ENCODE measurements around the gene SLC9B1.
A peak's percentile ranks its signal among the peaks of the same experiment; 100 is the strongest.

Gene SLC9B1

DNA sequence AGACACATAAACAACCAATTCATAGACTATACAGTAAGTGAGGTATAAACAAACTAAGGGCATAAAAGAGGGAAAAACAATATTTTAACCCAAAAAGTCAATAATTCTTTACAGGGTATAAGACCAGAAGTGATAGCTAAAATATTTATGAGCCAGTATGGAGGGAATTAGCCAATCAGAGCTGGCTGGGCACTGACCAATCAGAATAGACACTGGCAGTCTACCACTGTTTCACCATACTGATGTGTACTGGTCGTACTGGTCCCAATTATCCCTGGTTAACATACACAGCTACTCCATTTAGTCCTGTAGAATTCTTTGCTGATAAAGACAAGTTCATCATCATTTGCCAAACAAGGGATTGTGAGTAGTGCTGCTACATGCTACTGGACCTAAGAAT is 9.8 kb upstream of the SLC9B1 start:
- DNase-seq (ENCODE audit: low read depth): no peak
- TF ChIP-seq, protein P1, sequence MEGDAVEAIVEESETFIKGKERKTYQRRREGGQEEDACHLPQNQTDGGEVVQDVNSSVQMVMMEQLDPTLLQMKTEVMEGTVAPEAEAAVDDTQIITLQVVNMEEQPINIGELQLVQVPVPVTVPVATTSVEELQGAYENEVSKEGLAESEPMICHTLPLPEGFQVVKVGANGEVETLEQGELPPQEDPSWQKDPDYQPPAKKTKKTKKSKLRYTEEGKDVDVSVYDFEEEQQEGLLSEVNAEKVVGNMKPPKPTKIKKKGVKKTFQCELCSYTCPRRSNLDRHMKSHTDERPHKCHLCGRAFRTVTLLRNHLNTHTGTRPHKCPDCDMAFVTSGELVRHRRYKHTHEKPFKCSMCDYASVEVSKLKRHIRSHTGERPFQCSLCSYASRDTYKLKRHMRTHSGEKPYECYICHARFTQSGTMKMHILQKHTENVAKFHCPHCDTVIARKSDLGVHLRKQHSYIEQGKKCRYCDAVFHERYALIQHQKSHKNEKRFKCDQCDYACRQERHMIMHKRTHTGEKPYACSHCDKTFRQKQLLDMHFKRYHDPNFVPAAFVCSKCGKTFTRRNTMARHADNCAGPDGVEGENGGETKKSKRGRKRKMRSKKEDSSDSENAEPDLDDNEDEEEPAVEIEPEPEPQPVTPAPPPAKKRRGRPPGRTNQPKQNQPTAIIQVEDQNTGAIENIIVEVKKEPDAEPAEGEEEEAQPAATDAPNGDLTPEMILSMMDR (conservative IDR thresholded peaks at IDR 0.05; ENCODE audit: low read depth, low read length): no peak
- no peak overlapping the region for H3K4me3 ChIP-seq (ENCODE audit: low read length)

DNA sequence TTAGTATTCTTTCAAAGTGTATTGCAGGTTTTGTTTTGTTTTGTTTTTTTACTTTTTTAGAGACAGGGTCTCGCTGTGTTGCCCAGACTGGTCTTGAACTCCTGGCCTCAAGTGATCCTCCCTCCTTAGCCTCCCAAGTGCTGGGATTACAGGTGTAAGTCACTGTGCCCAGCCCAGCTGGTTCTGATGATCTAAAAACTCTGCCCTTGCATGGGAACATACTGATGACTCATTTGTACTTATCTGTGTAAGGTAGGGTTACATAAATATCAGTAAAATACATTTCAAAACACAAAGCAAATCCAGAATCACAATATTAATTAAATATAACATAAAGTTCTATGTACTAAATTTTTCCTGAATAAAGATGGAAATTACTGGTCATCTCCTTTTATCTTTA is 7.4 kb upstream of the SLC9B1 start:
- TF ChIP-seq, protein P1 (conservative IDR thresholded peaks at IDR 0.05; ENCODE audit: low read depth, low read length): no peak
- DNase-seq (ENCODE audit: low read depth): no peak
- H3K4me3 ChIP-seq (ENCODE audit: low read length): no peak overlapping the region

DNA sequence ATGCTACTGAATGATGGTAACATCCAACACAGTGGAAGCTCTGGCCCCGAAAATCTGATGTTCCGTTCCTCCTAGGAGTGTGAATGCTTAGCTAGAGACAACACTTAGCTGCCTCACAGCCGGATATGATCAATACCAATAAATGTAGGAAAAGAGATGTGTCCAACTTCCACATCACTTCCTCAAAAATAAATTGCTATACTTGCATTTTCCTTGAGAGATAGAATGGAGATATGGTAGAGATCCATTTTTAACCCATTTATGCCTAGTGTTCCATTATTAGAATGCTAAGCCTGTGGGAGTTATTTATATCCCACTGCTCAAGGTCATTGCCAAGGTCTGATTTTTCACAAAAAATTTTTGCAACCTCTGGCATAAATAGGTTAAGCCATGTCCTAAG is 5.5 kb upstream of the SLC9B1 start:
- TF ChIP-seq, protein P1 (conservative IDR thresholded peaks at IDR 0.05; ENCODE audit: low read depth, low read length): no peak
- no peak overlapping the region for H3K4me3 ChIP-seq (ENCODE audit: low read length)
- no peak for DNase-seq (ENCODE audit: low read depth)

DNA sequence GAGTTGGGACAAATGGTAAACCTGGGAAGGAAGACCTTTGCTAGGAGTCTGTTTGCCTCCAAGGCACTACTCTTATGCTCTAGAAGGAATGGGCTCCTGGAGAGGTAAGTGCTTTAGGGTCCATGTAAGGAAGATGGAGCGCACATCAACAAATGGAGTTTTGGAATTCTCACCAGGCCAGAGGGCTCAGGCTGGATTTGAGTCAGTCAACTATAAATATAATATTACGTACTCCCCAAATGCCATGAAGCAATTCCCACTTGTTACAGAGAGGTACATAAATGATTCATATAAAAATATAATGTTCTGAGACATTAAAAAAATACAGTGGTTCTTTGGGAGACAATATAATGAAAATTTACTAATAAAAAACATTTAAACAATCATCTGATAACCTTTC is 1.6 kb upstream of the SLC9B1 start:
- no peak for DNase-seq (ENCODE audit: low read depth)
- TF ChIP-seq, protein P1 (conservative IDR thresholded peaks at IDR 0.05; ENCODE audit: low read depth, low read length): no peak
- no peak overlapping the region for H3K4me3 ChIP-seq (ENCODE audit: low read length)

DNA sequence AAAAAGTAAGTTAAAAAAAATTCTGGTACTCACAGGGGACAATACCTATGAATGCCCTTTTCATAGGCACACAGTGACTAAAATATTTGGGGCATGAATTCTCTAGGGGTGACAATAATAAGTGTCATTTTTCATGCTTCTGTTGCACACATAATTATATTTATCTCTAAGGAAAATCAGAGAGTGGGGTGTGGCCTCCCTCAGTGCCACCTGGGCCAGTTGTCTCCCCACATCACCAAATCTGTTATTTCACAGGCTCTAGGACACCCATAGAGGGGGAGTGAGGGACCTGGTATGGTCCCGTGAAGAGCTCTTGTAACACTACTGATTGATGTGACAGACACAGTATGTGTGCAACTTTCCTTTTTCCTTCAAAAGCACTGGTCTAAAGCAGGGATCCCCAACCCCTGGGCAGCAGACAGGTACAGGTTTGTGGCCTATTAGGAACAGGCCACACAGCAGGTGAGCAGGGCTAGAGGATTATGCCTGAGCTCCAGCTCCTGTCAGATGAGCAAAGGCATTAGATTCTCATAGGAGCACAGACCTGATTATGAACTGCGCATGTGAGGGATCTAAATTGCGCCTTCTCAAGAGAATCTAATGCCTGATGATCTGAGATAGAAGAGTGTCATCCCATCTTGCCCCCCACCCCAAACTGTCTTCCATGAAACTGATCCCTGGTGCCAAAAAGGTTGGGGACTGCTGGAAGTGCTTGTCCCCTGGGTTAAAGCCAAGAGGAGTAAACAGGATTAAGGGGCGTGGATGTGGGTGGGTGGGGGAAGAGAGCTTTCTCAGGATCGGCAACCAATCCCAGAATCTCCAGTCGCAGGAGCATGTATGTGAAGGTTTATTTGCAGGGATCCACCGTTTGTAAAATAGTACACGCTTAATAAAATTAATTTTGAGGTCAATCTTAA is 856 bp downstream of the SLC9B1 start:
- DNase-seq (ENCODE audit: low read depth): no peak
- TF ChIP-seq, protein P1 (conservative IDR thresholded peaks at IDR 0.05; ENCODE audit: low read depth, low read length): no peak
- peak overlapping the region; percentile 69 for H3K4me3 ChIP-seq (ENCODE audit: low read length)

DNA sequence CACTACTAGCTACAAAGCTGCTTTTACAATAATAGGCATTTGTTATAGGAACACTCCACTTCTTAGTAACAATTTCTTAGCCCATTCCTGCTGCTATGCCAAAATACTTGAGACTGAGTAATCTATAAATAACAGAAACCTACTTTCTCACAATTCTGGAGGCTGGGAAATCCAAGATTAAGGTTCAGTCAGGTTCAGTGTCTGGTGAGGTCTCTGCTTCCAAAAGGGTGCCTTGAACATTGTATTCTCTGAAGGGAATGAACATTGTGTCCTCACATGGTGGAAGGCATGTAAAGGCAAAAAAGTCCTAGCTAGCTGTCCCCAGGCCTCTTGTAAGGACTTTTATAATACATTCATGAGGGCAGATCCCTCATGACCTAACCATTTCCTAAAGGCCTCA is 7.0 kb downstream of the SLC9B1 start:
- no peak for DNase-seq (ENCODE audit: low read depth)
- H3K4me3 ChIP-seq (ENCODE audit: low read length): no peak overlapping the region
- TF ChIP-seq, protein P1 (conservative IDR thresholded peaks at IDR 0.05; ENCODE audit: low read depth, low read length): no peak

DNA sequence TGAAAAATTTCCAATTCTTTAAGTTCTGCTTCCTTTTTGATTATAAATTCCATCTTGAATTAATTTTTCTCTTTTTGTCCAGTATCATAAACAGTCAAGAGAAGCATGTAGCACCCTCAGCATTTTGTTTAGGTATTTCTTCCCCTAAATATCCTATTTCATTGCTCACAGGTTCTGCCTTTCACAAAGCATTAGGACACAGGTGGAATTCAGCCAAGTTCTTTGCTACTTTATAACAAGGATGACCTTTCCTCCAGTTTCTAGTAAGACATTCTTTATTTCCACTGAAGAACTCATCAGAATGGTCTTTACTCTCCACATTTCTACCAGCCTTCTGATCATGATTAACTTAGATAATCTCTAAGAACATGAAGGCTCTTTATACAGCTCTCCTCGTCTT is 7.4 kb downstream of the SLC9B1 start:
- DNase-seq (ENCODE audit: low read depth): peak; percentile 71
- TF ChIP-seq, protein P1 (conservative IDR thresholded peaks at IDR 0.05; ENCODE audit: low read depth, low read length): no peak
- H3K4me3 ChIP-seq (ENCODE audit: low read length): no peak overlapping the region
